Fibroblast of pulmonary artery (primary cell): ENCODE measurements around the gene TFR2.

Experiments
- DNase-seq: peaks from one replicate; pipeline ENCODE4 v3.0.0-alpha.2; 2010; ENCODE audit warnings: low read depth
- H3K4me3 ChIP-seq: replicated peaks from 2 replicates; pipeline ENCODE4 v1.5.1; 2011; ENCODE audit warnings: low read depth, mild to moderate bottlenecking, control low read depth, low read length, moderate library complexity
- TF ChIP-seq, protein P1 (sequence below): IDR thresholded peaks from 2 replicates; pipeline ENCODE4 v1.5.1; 2011; ENCODE audit warnings: mild to moderate bottlenecking, control low read depth, low read length, inconsistent platforms; ENCODE audit errors: missing control alignments

TFR2 gene

DNA sequence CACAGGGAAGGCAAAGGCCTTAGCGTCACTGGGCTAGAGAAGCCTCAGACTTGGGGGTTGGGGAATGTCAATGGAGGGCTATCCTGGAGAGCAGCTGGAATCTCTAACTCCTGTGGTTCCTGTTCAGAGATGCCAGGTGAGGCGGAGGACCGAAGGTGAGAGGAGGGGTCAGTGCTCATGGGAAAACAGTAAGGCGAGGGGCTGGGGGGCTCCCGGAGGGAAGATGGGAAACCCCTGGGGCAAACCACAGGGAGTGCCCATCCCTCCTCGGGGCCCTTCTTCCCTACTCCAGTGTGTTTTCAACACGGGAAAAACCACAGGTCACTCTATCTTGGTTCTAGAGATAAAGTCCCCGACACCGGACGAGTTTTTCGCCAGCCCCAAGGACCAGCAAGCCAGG, 58.7 kb downstream of the TFR2 start:
- TF ChIP-seq, protein P1, sequence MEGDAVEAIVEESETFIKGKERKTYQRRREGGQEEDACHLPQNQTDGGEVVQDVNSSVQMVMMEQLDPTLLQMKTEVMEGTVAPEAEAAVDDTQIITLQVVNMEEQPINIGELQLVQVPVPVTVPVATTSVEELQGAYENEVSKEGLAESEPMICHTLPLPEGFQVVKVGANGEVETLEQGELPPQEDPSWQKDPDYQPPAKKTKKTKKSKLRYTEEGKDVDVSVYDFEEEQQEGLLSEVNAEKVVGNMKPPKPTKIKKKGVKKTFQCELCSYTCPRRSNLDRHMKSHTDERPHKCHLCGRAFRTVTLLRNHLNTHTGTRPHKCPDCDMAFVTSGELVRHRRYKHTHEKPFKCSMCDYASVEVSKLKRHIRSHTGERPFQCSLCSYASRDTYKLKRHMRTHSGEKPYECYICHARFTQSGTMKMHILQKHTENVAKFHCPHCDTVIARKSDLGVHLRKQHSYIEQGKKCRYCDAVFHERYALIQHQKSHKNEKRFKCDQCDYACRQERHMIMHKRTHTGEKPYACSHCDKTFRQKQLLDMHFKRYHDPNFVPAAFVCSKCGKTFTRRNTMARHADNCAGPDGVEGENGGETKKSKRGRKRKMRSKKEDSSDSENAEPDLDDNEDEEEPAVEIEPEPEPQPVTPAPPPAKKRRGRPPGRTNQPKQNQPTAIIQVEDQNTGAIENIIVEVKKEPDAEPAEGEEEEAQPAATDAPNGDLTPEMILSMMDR = no peak
- H3K4me3 ChIP-seq = peak overlapping the region; percentile 80
- DNase-seq = no peak

GRCh38 chr7:100582041-100582579, 59.2 kb downstream of the TFR2 start:
- no peak overlapping the region for H3K4me3 ChIP-seq
- DNase-seq = no peak
- TF ChIP-seq, protein P1 = no peak

- DNase-seq = no peak
- TF ChIP-seq, protein P1 = no peak
- H3K4me3 ChIP-seq = no peak overlapping the region
These were observed 60.7 kb downstream of the TFR2 start for GRCh38 chr7:100580466-100581283.

DNA sequence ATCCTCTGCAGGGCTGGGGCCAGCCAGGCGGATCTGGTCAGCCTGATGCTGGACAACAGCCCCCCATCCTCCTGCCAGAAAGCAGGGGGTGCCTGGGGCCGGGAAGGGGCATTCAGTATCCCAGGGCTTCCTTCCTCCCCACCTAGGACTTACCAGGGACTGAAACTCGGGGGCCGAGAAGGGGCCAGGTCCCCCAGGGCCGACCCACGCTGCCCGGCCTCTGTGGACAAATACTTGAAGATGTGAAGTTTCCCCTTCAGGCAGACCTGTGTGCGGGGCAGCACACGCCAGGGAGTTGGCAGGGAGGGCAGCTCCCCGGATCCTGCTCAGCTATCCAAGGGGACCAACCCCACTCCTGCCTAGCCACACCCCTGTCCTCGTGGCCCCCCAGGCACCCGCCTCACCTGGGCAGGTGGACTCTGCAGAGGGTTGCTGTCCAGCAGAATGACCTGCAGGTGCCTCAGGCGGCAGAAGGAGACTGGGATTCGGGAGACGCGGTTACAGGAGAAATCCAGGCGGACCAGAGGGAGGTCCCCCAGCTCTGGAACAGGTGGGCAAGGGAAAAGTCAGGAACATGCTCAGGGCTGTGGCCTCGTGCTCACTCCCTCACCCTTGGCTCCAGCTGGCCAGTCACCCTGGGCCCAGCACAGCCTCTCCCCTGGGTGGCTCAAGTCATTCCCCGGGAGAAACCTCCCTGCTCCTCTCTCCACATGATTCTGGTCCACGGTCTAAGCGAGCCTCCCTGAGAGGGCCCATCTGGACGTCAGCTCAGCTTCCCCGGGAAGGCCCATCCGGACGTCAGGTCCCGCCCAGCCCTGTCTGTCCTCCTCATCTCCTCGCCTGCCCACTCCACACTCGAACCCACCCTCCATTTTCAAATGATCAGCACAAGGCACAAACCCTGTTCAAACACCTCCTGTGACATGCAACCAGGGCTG, 62.8 kb downstream of the TFR2 start:
- no peak overlapping the region for H3K4me3 ChIP-seq
- TF ChIP-seq, protein P1 = no peak
- no peak for DNase-seq

DNA sequence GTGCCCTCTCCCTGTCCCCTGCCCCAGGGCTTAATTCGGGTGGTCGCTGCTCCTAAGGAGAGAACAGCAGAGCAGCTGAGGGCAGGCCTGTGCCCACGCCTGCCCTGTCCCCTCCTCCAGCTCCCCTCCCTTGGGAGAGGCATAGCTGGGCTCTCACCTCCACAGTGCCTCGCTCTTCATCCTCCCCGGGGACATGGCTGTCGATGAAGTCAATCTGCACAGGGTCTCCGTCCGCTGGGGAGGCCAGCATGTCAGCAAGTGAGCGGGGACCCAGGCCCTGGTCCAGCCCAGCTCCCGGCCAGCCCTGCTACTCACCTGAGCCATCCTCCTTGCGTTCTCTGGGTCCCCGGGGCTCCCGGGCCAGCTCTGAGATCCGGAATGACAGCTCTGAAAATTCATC, 63.8 kb downstream of the TFR2 start:
- TF ChIP-seq, protein P1 = no peak
- DNase-seq = no peak
- no peak overlapping the region for H3K4me3 ChIP-seq

- DNase-seq = no peak
- H3K4me3 ChIP-seq = no peak overlapping the region
- TF ChIP-seq, protein P1 = no peak
These were observed 64.2 kb downstream of the TFR2 start for GRCh38 chr7:100577103-100577502.
